ENCODE results near the gene BCL2.

The BCL2 gene

GRCh38 chr18:63241317-63241712 lies 78.3 kb downstream of the BCL2 start:
- no peak overlapping the region for H3K9ac ChIP-seq
- H3K4me2 ChIP-seq (ENCODE audit: low read length): peak overlapping the region; percentile 53
- H2AFZ ChIP-seq: peak overlapping the region; percentile 31
- peak overlapping the region; percentile 3 for H3K4me3 ChIP-seq (ENCODE audit: low read depth, low read length)
- peaks cover 52% of the 10 kb centered on the region for H3K4me1 ChIP-seq
- no peak for TF ChIP-seq CTCF (IDR thresholded peaks at IDR 0.05)
- no peaks in the 10 kb centered on the region for H3K27me3 ChIP-seq (ENCODE audit: control insufficient read depth, insufficient read depth, low read length)
- no peaks in the 10 kb centered on the region for H3K9me3 ChIP-seq (ENCODE audit: control insufficient read depth, low read length)
- H3K27ac ChIP-seq: peak overlapping the region; percentile 95
- peaks cover 3% of the 10 kb centered on the region for H3K79me2 ChIP-seq
- no peaks in the 10 kb centered on the region for H3K36me3 ChIP-seq (ENCODE audit: control insufficient read depth, insufficient read depth, low read length)

GRCh38 chr18:63240531-63241316 lies 78.8 kb downstream of the BCL2 start:
- Histone ChIP-seq H3K9ac (no peak overlapping the region), H3K27ac (peak overlapping the region; percentile 95), H3K9me3 (ENCODE audit: control insufficient read depth, low read length) (no peaks in the 10 kb centered on the region), H2AFZ (no peak overlapping the region), H3K4me2 (ENCODE audit: low read length) (peak overlapping the region; percentile 53), H3K36me3 (ENCODE audit: control insufficient read depth, insufficient read depth, low read length) (no peaks in the 10 kb centered on the region), H3K27me3 (ENCODE audit: control insufficient read depth, insufficient read depth, low read length) (no peaks in the 10 kb centered on the region), H3K4me1 (peaks cover 52% of the 10 kb centered on the region), H3K79me2 (peaks cover 3% of the 10 kb centered on the region), H3K4me3 (ENCODE audit: low read depth, low read length) (peak overlapping the region; percentile 3)
- TF ChIP-seq CTCF (IDR thresholded peaks at IDR 0.05): no peak

GRCh38 chr18:63238693-63239075 lies 80.9 kb downstream of the BCL2 start:
- H3K4me2 ChIP-seq (ENCODE audit: low read length): peak overlapping the region; percentile 67
- no peaks in the 10 kb centered on the region for H3K36me3 ChIP-seq (ENCODE audit: control insufficient read depth, insufficient read depth, low read length)
- peak overlapping the region; percentile 81 for H2AFZ ChIP-seq
- H3K27me3 ChIP-seq (ENCODE audit: control insufficient read depth, insufficient read depth, low read length): no peaks in the 10 kb centered on the region
- no peaks in the 10 kb centered on the region for H3K79me2 ChIP-seq
- peak overlapping the region; percentile 8 for H3K4me3 ChIP-seq (ENCODE audit: low read depth, low read length)
- H3K9ac ChIP-seq: peak overlapping the region; percentile 0
- peak overlapping the region; percentile 95 for H3K27ac ChIP-seq
- peaks cover 52% of the 10 kb centered on the region for H3K4me1 ChIP-seq
- TF ChIP-seq CTCF (IDR thresholded peaks at IDR 0.05): no peak
- no peaks in the 10 kb centered on the region for H3K9me3 ChIP-seq (ENCODE audit: control insufficient read depth, low read length)

- Histone ChIP-seq H3K9me3 (ENCODE audit: control insufficient read depth, low read length) (no peaks in the 10 kb centered on the region), H3K27me3 (ENCODE audit: control insufficient read depth, insufficient read depth, low read length) (no peaks in the 10 kb centered on the region), H3K79me2 (no peaks in the 10 kb centered on the region), H3K27ac (peak overlapping the region; percentile 95), H3K9ac (peak overlapping the region; percentile 0), H3K4me3 (ENCODE audit: low read depth, low read length) (peak overlapping the region; percentile 34), H3K4me2 (ENCODE audit: low read length) (peak overlapping the region; percentile 67), H3K36me3 (ENCODE audit: control insufficient read depth, insufficient read depth, low read length) (no peaks in the 10 kb centered on the region), H2AFZ (peak overlapping the region; percentile 81), H3K4me1 (peaks cover 52% of the 10 kb centered on the region)
- no peak for TF ChIP-seq CTCF (IDR thresholded peaks at IDR 0.05)
Measured at GRCh38 chr18:63237881-63238692, 81.5 kb downstream of the BCL2 start.

Measured in parathyroid adenoma (tissue), 2 donors.